Measurements from ENCODE around the gene GLIPR1L2. TPM values are rescaled to one million over a fixed set of nuclear protein-coding genes. Genes with fewer than 3 reads are reported as not detected.

GLIPR1L2 gene
- total and polyA plus RNA-seq, 10 of the 15 experiments (the other 5 are each of a cell fraction or from before 2014, with no cell fraction given), result 0.04 to 0.39 (median 0.09) TPM; not detected in 3

- no peak for TF ChIP-seq CUX1 (IDR thresholded peaks at IDR 0.05; ENCODE audit: insufficient replicate concordance, low read depth, low read length)
- TF ChIP-seq, protein P1, sequence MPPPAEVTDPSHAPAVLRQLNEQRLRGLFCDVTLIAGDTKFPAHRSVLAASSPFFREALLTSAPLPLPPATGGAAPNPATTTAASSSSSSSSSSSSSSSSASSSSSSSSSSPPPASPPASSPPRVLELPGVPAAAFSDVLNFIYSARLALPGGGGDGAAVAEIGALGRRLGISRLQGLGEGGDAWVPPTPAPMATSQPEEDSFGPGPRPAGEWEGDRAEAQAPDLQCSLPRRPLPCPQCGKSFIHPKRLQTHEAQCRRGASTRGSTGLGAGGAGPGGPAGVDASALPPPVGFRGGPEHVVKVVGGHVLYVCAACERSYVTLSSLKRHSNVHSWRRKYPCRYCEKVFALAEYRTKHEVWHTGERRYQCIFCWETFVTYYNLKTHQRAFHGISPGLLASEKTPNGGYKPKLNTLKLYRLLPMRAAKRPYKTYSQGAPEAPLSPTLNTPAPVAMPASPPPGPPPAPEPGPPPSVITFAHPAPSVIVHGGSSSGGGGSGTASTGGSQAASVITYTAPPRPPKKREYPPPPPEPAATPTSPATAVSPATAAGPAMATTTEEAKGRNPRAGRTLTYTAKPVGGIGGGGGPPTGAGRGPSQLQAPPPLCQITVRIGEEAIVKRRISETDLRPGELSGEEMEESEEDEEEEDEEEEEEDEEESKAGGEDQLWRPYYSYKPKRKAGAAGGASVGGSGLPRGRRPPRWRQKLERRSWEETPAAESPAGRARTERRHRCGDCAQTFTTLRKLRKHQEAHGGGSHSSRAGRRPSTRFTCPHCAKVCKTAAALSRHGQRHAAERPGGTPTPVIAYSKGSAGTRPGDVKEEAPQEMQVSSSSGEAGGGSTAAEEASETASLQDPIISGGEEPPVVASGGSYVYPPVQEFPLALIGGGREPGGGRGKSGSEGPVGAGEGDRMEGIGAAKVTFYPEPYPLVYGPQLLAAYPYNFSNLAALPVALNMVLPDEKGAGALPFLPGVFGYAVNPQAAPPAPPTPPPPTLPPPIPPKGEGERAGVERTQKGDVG (CRISPR knock-in tag; IDR thresholded peaks at IDR 0.05), result no peak
- 0 out of 2 replicates have a peak, but pooled peaks have one; percentile 2 for TF ChIP-seq RCOR1 (conservative IDR thresholded peaks at IDR 0.05; ENCODE audit: low read depth, low read length)
- 0 out of 2 replicates have a peak, but pooled peaks have one; percentile 40 for TF ChIP-seq SMAD5 (IDR thresholded peaks at IDR 0.05; ENCODE audit: low read depth)
- no peak for TF ChIP-seq NR2C2 (IDR thresholded peaks at IDR 0.05; ENCODE audit: borderline replicate concordance, control insufficient read depth, insufficient read length, low read depth)
- peak; percentile 91 for TF ChIP-seq POLR2A (IDR thresholded peaks at IDR 0.05; ENCODE audit: low read depth, low read length)
- peak; percentile 82 for TF ChIP-seq POU2F2 (IDR thresholded peaks at IDR 0.05; ENCODE audit: borderline replicate concordance, low read depth, low read length)
- TF ChIP-seq ATF2 (IDR thresholded peaks at IDR 0.05; ENCODE audit: low read length), result peak; percentile 59
- TF ChIP-seq NKRF (conservative IDR thresholded peaks at IDR 0.05), result 0 out of 2 replicates have a peak, but pooled peaks have one; percentile 21
- TF ChIP-seq ATF7 (IDR thresholded peaks at IDR 0.05; ENCODE audit: low read depth), result peak; percentile 74; the same call in 1 of the 2 replicates
- peak; percentile 65; the same call in 1 of the 2 replicates for TF ChIP-seq POLR2AphosphoS2 (IDR thresholded peaks at IDR 0.05; ENCODE audit: low read depth, low read length)
- TF ChIP-seq NFIC (IDR thresholded peaks at IDR 0.05; ENCODE audit: low read depth, low read length), result peak; percentile 59
- TF ChIP-seq STAT3 (IDR thresholded peaks at IDR 0.05; ENCODE audit: low read depth, low read length), result no peak
- peak; percentile 69 for TF ChIP-seq RUNX3 (IDR thresholded peaks at IDR 0.05; ENCODE audit: low read length)
- TF ChIP-seq CEBPB (IDR thresholded peaks at IDR 0.05; ENCODE audit: borderline replicate concordance in 1 of 2, low read depth in 2 of 2, low read length in 2 of 2), result no peak
- TF ChIP-seq CREB1 (IDR thresholded peaks at IDR 0.05; ENCODE audit: low read depth), result peak; percentile 92
- TF ChIP-seq HCFC1 (IDR thresholded peaks at IDR 0.05; ENCODE audit: low read length), result no peak
- no peak for TF ChIP-seq ZNF207 (IDR thresholded peaks at IDR 0.05; ENCODE audit: borderline replicate concordance)
- 0 out of 2 replicates have a peak, but pooled peaks have one; percentile 66 for TF ChIP-seq CBX5 (IDR thresholded peaks at IDR 0.05; ENCODE audit: low read depth)
Observed at GRCh38 chr12:75480469-75480949, 89.6 kb downstream of the GLIPR1L2 start, which contains the start of gene GLIPR1 (continued).

Measured in GM12878 (cell line).